DOHH2 (cell line): Measurements from ENCODE around the gene CTDSP1.

ENCODE experiments used
- EZH2phosphoT487 ChIP-seq: fragments of 200-600 bp; sonication (generic); IDR thresholded peaks from 2 replicates; pipeline ENCODE4 v1.6.1; 2017; ENCODE audit warnings: borderline replicate concordance, mild to moderate bottlenecking, antibody characterized with exemption, low read length, moderate library complexity, mixed read lengths
- TF ChIP-seq, protein P1 (sequence below): fragments of 200-600 bp; sonication (generic); IDR thresholded peaks from one replicate; pipeline ENCODE4 v1.5.1; 2014; ENCODE audit warnings: antibody characterized with exemption, mild to moderate bottlenecking, low read depth, low read length; ENCODE audit not compliant: poor library complexity, severe bottlenecking

GRCh38 chr2:218383892-218384519 lies 15.7 kb upstream of the CTDSP1 start:
- TF ChIP-seq, protein P1, sequence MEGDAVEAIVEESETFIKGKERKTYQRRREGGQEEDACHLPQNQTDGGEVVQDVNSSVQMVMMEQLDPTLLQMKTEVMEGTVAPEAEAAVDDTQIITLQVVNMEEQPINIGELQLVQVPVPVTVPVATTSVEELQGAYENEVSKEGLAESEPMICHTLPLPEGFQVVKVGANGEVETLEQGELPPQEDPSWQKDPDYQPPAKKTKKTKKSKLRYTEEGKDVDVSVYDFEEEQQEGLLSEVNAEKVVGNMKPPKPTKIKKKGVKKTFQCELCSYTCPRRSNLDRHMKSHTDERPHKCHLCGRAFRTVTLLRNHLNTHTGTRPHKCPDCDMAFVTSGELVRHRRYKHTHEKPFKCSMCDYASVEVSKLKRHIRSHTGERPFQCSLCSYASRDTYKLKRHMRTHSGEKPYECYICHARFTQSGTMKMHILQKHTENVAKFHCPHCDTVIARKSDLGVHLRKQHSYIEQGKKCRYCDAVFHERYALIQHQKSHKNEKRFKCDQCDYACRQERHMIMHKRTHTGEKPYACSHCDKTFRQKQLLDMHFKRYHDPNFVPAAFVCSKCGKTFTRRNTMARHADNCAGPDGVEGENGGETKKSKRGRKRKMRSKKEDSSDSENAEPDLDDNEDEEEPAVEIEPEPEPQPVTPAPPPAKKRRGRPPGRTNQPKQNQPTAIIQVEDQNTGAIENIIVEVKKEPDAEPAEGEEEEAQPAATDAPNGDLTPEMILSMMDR = no peak
- TF ChIP-seq EZH2phosphoT487 = no peak
